CD8-positive, alpha-beta memory T cell (primary cell): Measurements from ENCODE around the gene FBN2. TPM values are rescaled to one million over a fixed set of nuclear protein-coding genes. Genes with fewer than 3 reads are reported as not detected.

Experiments used
- CTCF ChIA-PET: fragments of 350-600 bp; sonication (Branson Sonifier 250); formaldehyde crosslinking; loops from one replicate; lab custom pipeline; 2021; ENCODE audit warnings: antibody characterized with exemption; lab: Charles Lee
- POLR2A ChIA-PET: fragments of 350-600 bp; sonication (Branson Sonifier 250); formaldehyde crosslinking; loops from one replicate; lab custom pipeline; 2021; ENCODE audit warnings: antibody characterized with exemption; lab: Charles Lee
- DNase-seq, 5 donors: peaks; one replicate each; pipeline versions ENCODE4 v3.0.0 to v3.0.0-alpha.2; 2020 to 2022; ENCODE audit warnings: mixed read lengths in 1 of 5
- H3K27ac ChIP-seq: one replicate; pipeline ENCODE4 v1.7.0; 2013; ENCODE audit warnings: low read depth, mild to moderate bottlenecking, low read length, moderate library complexity
- H3K27me3 ChIP-seq: 2 replicates; pipeline ENCODE4 v1.7.0; 2013; ENCODE audit warnings: low read length, mild to moderate bottlenecking; ENCODE audit not compliant: insufficient read depth, poor library complexity, severe bottlenecking
- H3K36me3 ChIP-seq: 2 replicates; pipeline ENCODE4 v1.7.0; 2013; ENCODE audit warnings: mild to moderate bottlenecking, low read length, moderate library complexity; ENCODE audit not compliant: insufficient read depth
- H3K4me1 ChIP-seq: 2 replicates; pipeline ENCODE4 v1.7.0; 2013; ENCODE audit warnings: mild to moderate bottlenecking, low read length, moderate library complexity; ENCODE audit not compliant: insufficient read depth
- H3K4me3 ChIP-seq: 2 replicates; pipeline ENCODE4 v1.7.0; 2013; ENCODE audit warnings: mild to moderate bottlenecking, low read length
- H3K9me3 ChIP-seq: 2 replicates; pipeline ENCODE4 v1.7.0; 2013; ENCODE audit warnings: mild to moderate bottlenecking, low read length
- H3K27ac Mint-ChIP-seq, 8 donors: one replicate each; pipeline ENCODE4 v1.8.0; 2020 to 2021; ENCODE audit warnings: mixed read lengths in 8 of 8, mild to moderate bottlenecking in 6 of 8, inconsistent platforms in 3 of 8, moderate library complexity in 3 of 8
- H3K27me3 Mint-ChIP-seq, 2 donors: one replicate each; pipeline ENCODE4 v1.8.0; 2020 to 2021; ENCODE audit warnings: mixed read lengths in 2 of 2, mild to moderate bottlenecking in 1 of 2, moderate library complexity in 1 of 2
- H3K36me3 Mint-ChIP-seq, 3 donors: one replicate each; pipeline ENCODE4 v1.8.0; 2020 to 2021; ENCODE audit warnings: mixed read lengths in 3 of 3, inconsistent platforms in 1 of 3, mild to moderate bottlenecking in 1 of 3
- H3K4me1 Mint-ChIP-seq, 3 donors: one replicate each; pipeline ENCODE4 v1.8.0; 2020 to 2021; ENCODE audit warnings: mixed read lengths in 3 of 3, inconsistent platforms in 1 of 3, mild to moderate bottlenecking in 1 of 3
- H3K4me3 Mint-ChIP-seq, 7 donors: one replicate each; pipeline ENCODE4 v1.8.0; 2020 to 2021; ENCODE audit warnings: mixed read lengths in 7 of 7, mild to moderate bottlenecking in 6 of 7, moderate library complexity in 4 of 7, inconsistent platforms in 2 of 7
- H3K9me3 Mint-ChIP-seq, 5 donors: one replicate each; pipeline ENCODE4 v1.8.0; 2020 to 2022; ENCODE audit warnings: mixed read lengths in 5 of 5, mild to moderate bottlenecking in 3 of 5, moderate library complexity in 2 of 5, inconsistent platforms in 1 of 5
- polyA plus RNA-seq: library from polyadenylated mRNA; unstranded; fragments of 300-500 nt; fragmentation: Illumina TruSeq; gene quantifications from one replicate; pipeline ENCODE4 v1.2.3, GENCODE V29; 2021
- total RNA-seq, 2 experiments: library from RNA; stranded (reverse); gene quantifications; one replicate each; pipeline ENCODE4 v1.2.3, GENCODE V29; 2021

The FBN2 gene
- total and polyA plus RNA-seq, 3 experiments from 2014 or later = 0.09 to 0.20 TPM; not detected in 1

GRCh38 chr5:128357226-128357625 is 180.8 kb downstream of the FBN2 start:
- CTCF ChIA-PET = no interaction called here
- no peak overlapping the region for H3K27ac Mint-ChIP-seq
- no peak overlapping the region for H3K27ac ChIP-seq
- no peak for DNase-seq
- H3K4me3 Mint-ChIP-seq = no peak overlapping the region
- H3K4me1 ChIP-seq = no peaks in the 10 kb centered on the region
- no peaks in the 10 kb centered on the region for H3K27me3 Mint-ChIP-seq
- no peaks in the 10 kb centered on the region for H3K9me3 ChIP-seq
- peaks cover 0 to 3% (median 0%) of the 10 kb centered on the region in 5 donors for H3K9me3 Mint-ChIP-seq
- H3K36me3 Mint-ChIP-seq = no peaks in the 10 kb centered on the region
- no peaks in the 10 kb centered on the region for H3K4me1 Mint-ChIP-seq
- POLR2A ChIA-PET = no interaction called here
- no peaks in the 10 kb centered on the region for H3K36me3 ChIP-seq
- H3K27me3 ChIP-seq = no peaks in the 10 kb centered on the region
- H3K4me3 ChIP-seq = no peak overlapping the region

GRCh38 chr5:128355961-128356360 is 182.1 kb downstream of the FBN2 start:
- Mint-ChIP-seq H3K4me3 (no peak overlapping the region), H3K27ac (no peak overlapping the region), H3K36me3 (no peaks in the 10 kb centered on the region), H3K27me3 (no peaks in the 10 kb centered on the region), H3K9me3 (peaks cover 0 to 3% (median 0%) of the 10 kb centered on the region in 5 donors), H3K4me1 (no peaks in the 10 kb centered on the region)
- H3K27me3 ChIP-seq = no peaks in the 10 kb centered on the region
- H3K4me1 ChIP-seq = no peaks in the 10 kb centered on the region
- H3K36me3 ChIP-seq = no peaks in the 10 kb centered on the region
- ChIA-PET CTCF (no interaction called here), POLR2A (no interaction called here)
- no peak for DNase-seq
- H3K9me3 ChIP-seq = no peaks in the 10 kb centered on the region
- no peak overlapping the region for H3K27ac ChIP-seq
- H3K4me3 ChIP-seq = no peak overlapping the region

GRCh38 chr5:128353441-128354107 is 184.5 kb downstream of the FBN2 start:
- Mint-ChIP-seq H3K36me3 (no peaks in the 10 kb centered on the region), H3K4me1 (no peaks in the 10 kb centered on the region), H3K9me3 (peaks cover 0 to 3% (median 0%) of the 10 kb centered on the region in 5 donors), H3K27me3 (peaks cover 0 to 2% of the 10 kb centered on the region in 2 donors), H3K27ac (peak overlapping the region in 1 of 8 donors; percentile 3), H3K4me3 (no peak overlapping the region)
- ChIA-PET POLR2A (no interaction called here), CTCF (no interaction called here)
- Histone ChIP-seq H3K4me1 (no peaks in the 10 kb centered on the region), H3K4me3 (no peak overlapping the region), H3K36me3 (no peaks in the 10 kb centered on the region), H3K27ac (no peak overlapping the region), H3K27me3 (no peaks in the 10 kb centered on the region), H3K9me3 (no peaks in the 10 kb centered on the region)
- DNase-seq = no peak

- Histone ChIP-seq H3K4me1 (no peaks in the 10 kb centered on the region), H3K4me3 (no peak overlapping the region), H3K9me3 (no peaks in the 10 kb centered on the region), H3K27me3 (no peaks in the 10 kb centered on the region), H3K27ac (no peak overlapping the region), H3K36me3 (no peaks in the 10 kb centered on the region)
- H3K27ac Mint-ChIP-seq = no peak overlapping the region
- H3K27me3 Mint-ChIP-seq = peaks cover 0 to 2% of the 10 kb centered on the region in 2 donors
- no peaks in the 10 kb centered on the region for H3K4me1 Mint-ChIP-seq
- H3K9me3 Mint-ChIP-seq = peaks cover 0 to 6% (median 0%) of the 10 kb centered on the region in 5 donors
- ChIA-PET POLR2A (no interaction called here), CTCF (no interaction called here)
- no peak overlapping the region for H3K4me3 Mint-ChIP-seq
- no peak for DNase-seq
- no peaks in the 10 kb centered on the region for H3K36me3 Mint-ChIP-seq
Observed at GRCh38 chr5:128350705-128351104, 187.3 kb downstream of the FBN2 start.

- Mint-ChIP-seq H3K4me1 (no peaks in the 10 kb centered on the region), H3K36me3 (no peaks in the 10 kb centered on the region), H3K9me3 (peaks cover 0 to 3% (median 0%) of the 10 kb centered on the region in 5 donors), H3K27ac (no peak overlapping the region), H3K27me3 (peaks cover 0 to 2% of the 10 kb centered on the region in 2 donors), H3K4me3 (no peak overlapping the region)
- POLR2A ChIA-PET = no interaction called here
- no peak overlapping the region for H3K4me3 ChIP-seq
- H3K9me3 ChIP-seq = no peaks in the 10 kb centered on the region
- no peak overlapping the region for H3K27ac ChIP-seq
- no peak for DNase-seq
- H3K4me1 ChIP-seq = no peaks in the 10 kb centered on the region
- CTCF ChIA-PET = no interaction called here
- H3K27me3 ChIP-seq = no peaks in the 10 kb centered on the region
- no peaks in the 10 kb centered on the region for H3K36me3 ChIP-seq
Observed at GRCh38 chr5:128349044-128349858, 188.8 kb downstream of the FBN2 start.

- H3K4me3 Mint-ChIP-seq = no peak overlapping the region
- H3K9me3 Mint-ChIP-seq = peaks cover 0 to 3% (median 0%) of the 10 kb centered on the region in 5 donors
- no peaks in the 10 kb centered on the region for H3K36me3 ChIP-seq
- peaks cover 0 to 6% of the 10 kb centered on the region in 2 donors for H3K27me3 Mint-ChIP-seq
- ChIA-PET CTCF (no interaction called here), POLR2A (no interaction called here)
- no peaks in the 10 kb centered on the region for H3K4me1 Mint-ChIP-seq
- H3K4me1 ChIP-seq = no peaks in the 10 kb centered on the region
- no peaks in the 10 kb centered on the region for H3K36me3 Mint-ChIP-seq
- no peak overlapping the region for H3K27ac Mint-ChIP-seq
- H3K9me3 ChIP-seq = no peaks in the 10 kb centered on the region
- no peaks in the 10 kb centered on the region for H3K27me3 ChIP-seq
- no peak overlapping the region for H3K27ac ChIP-seq
- no peak overlapping the region for H3K4me3 ChIP-seq
- no peak for DNase-seq
Observed at GRCh38 chr5:128346038-128346437, 192.0 kb downstream of the FBN2 start.

GRCh38 chr5:128345247-128345646 is 192.8 kb downstream of the FBN2 start:
- no peaks in the 10 kb centered on the region for H3K27me3 ChIP-seq
- H3K27me3 Mint-ChIP-seq = peaks cover 0 to 3% of the 10 kb centered on the region in 2 donors
- H3K4me1 Mint-ChIP-seq = no peaks in the 10 kb centered on the region
- no peaks in the 10 kb centered on the region for H3K4me1 ChIP-seq
- no peak overlapping the region for H3K4me3 ChIP-seq
- no peak for DNase-seq
- H3K36me3 Mint-ChIP-seq = no peaks in the 10 kb centered on the region
- no peaks in the 10 kb centered on the region for H3K36me3 ChIP-seq
- H3K27ac Mint-ChIP-seq = no peak overlapping the region
- H3K9me3 Mint-ChIP-seq = peaks cover 0 to 3% (median 0%) of the 10 kb centered on the region in 5 donors
- ChIA-PET CTCF (no interaction called here), POLR2A (no interaction called here)
- no peaks in the 10 kb centered on the region for H3K9me3 ChIP-seq
- no peak overlapping the region for H3K27ac ChIP-seq
- H3K4me3 Mint-ChIP-seq = no peak overlapping the region

- ChIA-PET CTCF (no interaction called here), POLR2A (no interaction called here)
- H3K4me1 ChIP-seq = no peaks in the 10 kb centered on the region
- no peaks in the 10 kb centered on the region for H3K9me3 ChIP-seq
- H3K27me3 ChIP-seq = no peaks in the 10 kb centered on the region
- no peak for DNase-seq
- no peak overlapping the region for H3K27ac ChIP-seq
- no peak overlapping the region for H3K4me3 Mint-ChIP-seq
- H3K36me3 ChIP-seq = no peaks in the 10 kb centered on the region
- H3K9me3 Mint-ChIP-seq = peaks cover 0 to 3% (median 0%) of the 10 kb centered on the region in 5 donors
- peaks cover 0 to 3% of the 10 kb centered on the region in 2 donors for H3K27me3 Mint-ChIP-seq
- H3K27ac Mint-ChIP-seq = no peak overlapping the region
- H3K4me3 ChIP-seq = no peak overlapping the region
- H3K36me3 Mint-ChIP-seq = no peaks in the 10 kb centered on the region
- no peaks in the 10 kb centered on the region for H3K4me1 Mint-ChIP-seq
Observed at GRCh38 chr5:128343168-128343567, 194.9 kb downstream of the FBN2 start.
